K562 (cell line): ENCODE measurements around the gene NINJ1. TPM values are rescaled to one million over a fixed set of nuclear protein-coding genes. Genes with fewer than 3 reads are reported as not detected.

Experiments used
- ATAC-seq: fragments of 200-7000 bp; cut with Tn5 transposase; 3 replicates; pipeline ENCODE4 v1.9.1; 2020; ENCODE audit warnings: moderate library complexity
- BruUV-seq: library from RNA; stranded (reverse); fragments of 400-500 nt; replicated peaks from 2 replicates; lab custom pipeline; 2021; lab: Mats Ljungman, UMichigan
- CTCF ChIA-PET: fragments of 300-600 bp; formaldehyde crosslinking; extraction: SDS; loops from one replicate; lab custom pipeline; 2021; ENCODE audit warnings: low intra/inter-chr PET ratio; lab: Yijun Ruan, JAX
- POLR2A ChIA-PET: fragments of 300-600, 350-650 bp; sonication (Branson Sonifier 250); formaldehyde crosslinking; extraction: SDS; loops from one replicate; lab custom pipeline; 2021; ENCODE audit warnings: antibody characterized with exemption, inconsistent platforms; lab: Yijun Ruan, JAX
- DNase-seq, 4 experiments: peaks; one replicate each; pipeline versions ENCODE4 v3.0.0 to v3.0.0-alpha.2; 2011 to 2018; ENCODE audit warnings: low spot score in 3 of 4, mixed read lengths in 3 of 4; ENCODE audit errors: extremely low read depth in 1 of 4
- FAIRE-seq: peaks from 2 replicates; lab custom pipeline; 2011; peaks lifted over from hg19 to GRCh38; lab: Jason Lieb, UNC
- H2AFZ ChIP-seq: 2 replicates; pipeline ENCODE4 v1.6.0; 2011; ENCODE audit warnings: low read depth, low read length, control low read depth, inconsistent platforms
- H3K27ac ChIP-seq: fragments of 200-600 bp; 3 replicates; pipeline ENCODE4 v1.8.0; 2011; ENCODE audit warnings: low read depth, mild to moderate bottlenecking, control low read depth, inconsistent platforms, low read length, moderate library complexity, mixed read lengths; ENCODE audit errors: extremely low read depth
- H3K27me3 ChIP-seq, 2 experiments: fragments of 300-600 bp in 1 of 2; 2 replicates in 1 of 2; 3 replicates in 1 of 2; pipeline versions ENCODE4 v1.6.0 to v1.8.0; 2011; ENCODE audit warnings: inconsistent platforms in 2 of 2, low read length in 2 of 2, mild to moderate bottlenecking in 1 of 2, mixed read lengths in 1 of 2, moderate library complexity in 1 of 2; ENCODE audit not compliant: control insufficient read depth in 2 of 2, insufficient read depth in 2 of 2
- H3K36me3 ChIP-seq: fragments of 300-600 bp; 3 replicates; pipeline ENCODE4 v1.8.0; 2011; ENCODE audit warnings: mild to moderate bottlenecking, low read length, inconsistent platforms; ENCODE audit not compliant: control insufficient read depth, insufficient read depth
- H3K4me1 ChIP-seq, 2 experiments: fragments of 200-600 bp in 1 of 2; replicated peaks in 1 of 2; 2 replicates in 1 of 2; 3 replicates in 1 of 2; pipeline versions ENCODE4 v1.5.1 to v1.8.0; 2011; ENCODE audit warnings: inconsistent platforms in 2 of 2, low read length in 2 of 2, mild to moderate bottlenecking in 1 of 2, mixed read lengths in 1 of 2, moderate library complexity in 1 of 2; ENCODE audit not compliant: control insufficient read depth in 2 of 2, insufficient read depth in 2 of 2
- H3K4me2 ChIP-seq: 2 replicates; pipeline ENCODE4 v1.6.1; 2011; ENCODE audit warnings: low read length, control low read depth, inconsistent platforms, mixed read lengths; ENCODE audit not compliant: insufficient read depth
- H3K4me3 ChIP-seq: fragments of 200-600 bp; sonication (generic), shearing (Covaris generic); 2 replicates; pipeline ENCODE4 v1.5.1; 2016; ENCODE audit warnings: control low read depth, inconsistent platforms
- H3K79me2 ChIP-seq: fragments of 200-600 bp; 3 replicates; pipeline ENCODE4 v1.8.0; 2011; ENCODE audit warnings: low read length, inconsistent platforms; ENCODE audit not compliant: control insufficient read depth, insufficient read depth
- H3K9ac ChIP-seq, 2 experiments: 2 replicates each; pipeline versions ENCODE4 v1.6.0 to v1.6.1; 2011; ENCODE audit warnings: low read depth in 2 of 2, low read length in 2 of 2, control low read depth in 1 of 2, inconsistent platforms in 1 of 2, mild to moderate bottlenecking in 1 of 2, mixed read lengths in 1 of 2; ENCODE audit not compliant: insufficient read depth in 1 of 2
- H3K9me1 ChIP-seq: one replicate; pipeline ENCODE4 v1.6.0; 2011; ENCODE audit warnings: inconsistent platforms, mild to moderate bottlenecking, low read length, moderate library complexity; ENCODE audit not compliant: control insufficient read depth, insufficient read depth
- H3K9me3 ChIP-seq: replicated peaks from 2 replicates; pipeline ENCODE4 v1.5.1; 2011; ENCODE audit warnings: low read depth, low read length, inconsistent platforms; ENCODE audit not compliant: control insufficient read depth, insufficient read depth
- H4K20me1 ChIP-seq: replicated peaks from 2 replicates; pipeline ENCODE4 v1.6.1; 2011; ENCODE audit warnings: low read length, inconsistent platforms, mixed read lengths; ENCODE audit not compliant: control insufficient read depth, insufficient read depth
- PRPF4 ChIP-seq: fragments of 200-400 bp; formaldehyde crosslinking; IDR thresholded peaks from one replicate; pipeline ENCODE4 v1.6.1; 2017; ENCODE audit warnings: low read length, low read depth, mild to moderate bottlenecking; ENCODE audit not compliant: insufficient read depth, poor library complexity, severe bottlenecking
- ZNF134 ChIP-seq: fragments of 250-450 bp; sonication (Bioruptor Pico); conservative IDR thresholded peaks from 2 replicates; pipeline ENCODE4 v1.4.0; 2020
- WGBS: fragments of 100-300 bp; shearing (Covaris generic); methylation state at CpG from one replicate; pipeline ENCODE4 v1.1.6; 2016; ENCODE audit warnings: low coverage, mixed read lengths; ENCODE audit not compliant: insufficient coverage; ENCODE audit errors: missing lambda C conversion rate; 5-methylcytosine and 5-hydroxymethylcytosine counted together
- in situ Hi-C: fragments of 300-500 bp; cut with MboI; formaldehyde crosslinking; loops from 4 replicates; pipeline ENCODE4 v1.15.0; 2018; ENCODE audit warnings: inconsistent platforms, mixed read lengths
- intact Hi-C: fragments of 100-400 bp; cut with micrococcal nuclease; formaldehyde crosslinking; loops from 2 replicates; pipeline ENCODE4 v1.14.2; 2022
- polyA plus RNA-seq, 8 experiments: library from polyadenylated mRNA; depleted of rRNA in 4 of 8; stranded (reverse) in 5 of 8; unstranded in 3 of 8; fragments of >200 nt; fragmentation: Nextera tagmentation in 2 of 8; fragmentation: Illumina TruSeq in 1 of 8; extraction: Ambion mirVana in 2 of 8; extraction: Trizol in 1 of 8; gene quantifications; 2 replicates each; pipeline versions ENCODE4 v1.2.1 to v1.2.3, GENCODE V29; 2011 to 2014; ENCODE audit warnings: inconsistent platforms in 1 of 8, missing spikeins in 1 of 8
- total RNA-seq, 7 experiments: library from RNA; depleted of rRNA in 6 of 7; stranded (reverse); fragments of >200 nt in 6 of 7; fragmentation: Illumina TruSeq in 2 of 7; extraction: Trizol in 2 of 7; gene quantifications; 2 replicates each; pipeline versions ENCODE4 v1.2.1 to v1.2.3, GENCODE V29; 2011 to 2021; ENCODE audit warnings: low replicate concordance in 1 of 7
- TF ChIP-seq, protein P1 (sequence below): sonication (generic); formaldehyde crosslinking; IDR thresholded peaks from 2 replicates; pipeline ENCODE4 v1.9.0; 2022; ENCODE audit warnings: mild to moderate bottlenecking, missing genetic modification reagents
- TF ChIP-seq, protein P2 (sequence below): sonication (generic); formaldehyde crosslinking; IDR thresholded peaks from 2 replicates; pipeline ENCODE4 v1.5.0; 2020; ENCODE audit warnings: missing genetic modification reagents
- TF ChIP-seq, protein P3 (sequence below), 2 experiments: fragments of 450-650 bp; conservative IDR thresholded peaks; 2 replicates each; pipeline ENCODE4 v1.6.1; 2017; ENCODE audit warnings: mild to moderate bottlenecking in 2 of 2, moderate library complexity in 2 of 2
- TF ChIP-seq, protein P4 (sequence below): IDR thresholded peaks from 2 replicates; pipeline ENCODE4 v1.6.1; 2016; ENCODE audit warnings: missing genetic modification characterization, missing compliant biosample characterization

The NINJ1 gene
- total and polyA plus RNA-seq, 9 of the 15 experiments (the other 6 are each of a cell fraction or from before 2014, with no cell fraction given), result 0.13 to 8.4 (median 4.9) TPM

DNA sequence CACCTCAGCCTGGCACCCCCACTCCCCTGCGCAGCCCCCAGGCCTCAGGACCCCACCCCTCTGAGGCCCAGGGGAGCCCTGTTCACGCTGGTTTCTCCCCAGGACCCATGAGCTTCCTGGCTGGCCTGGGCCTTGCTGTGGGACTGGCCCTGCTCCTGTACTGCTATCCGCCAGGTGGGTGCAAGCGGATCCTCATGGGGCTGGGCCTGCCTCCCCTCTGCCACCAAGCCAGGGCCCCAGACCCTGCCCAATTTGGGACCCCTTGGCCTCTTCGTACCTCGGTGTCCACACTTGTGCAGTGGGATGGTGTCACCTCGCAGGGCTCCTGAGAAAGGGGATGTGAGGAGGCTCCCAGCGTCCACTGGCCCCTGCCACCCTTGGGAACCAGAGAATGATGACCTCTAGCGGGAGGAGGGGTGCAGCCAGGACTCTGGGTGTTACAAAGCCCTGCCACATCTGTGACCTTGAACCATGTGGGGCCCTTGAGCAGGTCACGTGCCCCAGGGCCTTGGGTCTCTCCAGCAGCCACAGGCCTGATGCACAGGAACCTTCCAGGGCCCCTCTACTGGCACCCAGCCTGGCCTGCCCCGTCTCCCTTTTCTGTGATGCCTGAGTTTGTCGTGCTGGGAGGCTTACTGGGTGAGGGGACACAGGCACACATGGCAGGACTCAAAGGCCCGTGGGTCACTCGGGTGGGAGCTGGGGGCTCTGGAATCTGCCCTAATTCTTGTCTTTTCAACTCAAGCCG lies 21.8 kb downstream of the NINJ1 start:
- CTCF ChIA-PET, result no interaction called here
- TF ChIP-seq, protein P1, sequence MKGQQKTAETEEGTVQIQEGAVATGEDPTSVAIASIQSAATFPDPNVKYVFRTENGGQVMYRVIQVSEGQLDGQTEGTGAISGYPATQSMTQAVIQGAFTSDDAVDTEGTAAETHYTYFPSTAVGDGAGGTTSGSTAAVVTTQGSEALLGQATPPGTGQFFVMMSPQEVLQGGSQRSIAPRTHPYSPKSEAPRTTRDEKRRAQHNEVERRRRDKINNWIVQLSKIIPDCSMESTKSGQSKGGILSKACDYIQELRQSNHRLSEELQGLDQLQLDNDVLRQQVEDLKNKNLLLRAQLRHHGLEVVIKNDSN, result 0 out of 2 replicates have a peak, but pooled peaks have one; percentile 30
- no peak for TF ChIP-seq PRPF4
- TF ChIP-seq, protein P2, sequence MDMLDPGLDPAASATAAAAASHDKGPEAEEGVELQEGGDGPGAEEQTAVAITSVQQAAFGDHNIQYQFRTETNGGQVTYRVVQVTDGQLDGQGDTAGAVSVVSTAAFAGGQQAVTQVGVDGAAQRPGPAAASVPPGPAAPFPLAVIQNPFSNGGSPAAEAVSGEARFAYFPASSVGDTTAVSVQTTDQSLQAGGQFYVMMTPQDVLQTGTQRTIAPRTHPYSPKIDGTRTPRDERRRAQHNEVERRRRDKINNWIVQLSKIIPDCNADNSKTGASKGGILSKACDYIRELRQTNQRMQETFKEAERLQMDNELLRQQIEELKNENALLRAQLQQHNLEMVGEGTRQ (CRISPR knock-in tag), result 0 out of 2 replicates have a peak, but pooled peaks have one; percentile 32
- TF ChIP-seq, protein P3, sequence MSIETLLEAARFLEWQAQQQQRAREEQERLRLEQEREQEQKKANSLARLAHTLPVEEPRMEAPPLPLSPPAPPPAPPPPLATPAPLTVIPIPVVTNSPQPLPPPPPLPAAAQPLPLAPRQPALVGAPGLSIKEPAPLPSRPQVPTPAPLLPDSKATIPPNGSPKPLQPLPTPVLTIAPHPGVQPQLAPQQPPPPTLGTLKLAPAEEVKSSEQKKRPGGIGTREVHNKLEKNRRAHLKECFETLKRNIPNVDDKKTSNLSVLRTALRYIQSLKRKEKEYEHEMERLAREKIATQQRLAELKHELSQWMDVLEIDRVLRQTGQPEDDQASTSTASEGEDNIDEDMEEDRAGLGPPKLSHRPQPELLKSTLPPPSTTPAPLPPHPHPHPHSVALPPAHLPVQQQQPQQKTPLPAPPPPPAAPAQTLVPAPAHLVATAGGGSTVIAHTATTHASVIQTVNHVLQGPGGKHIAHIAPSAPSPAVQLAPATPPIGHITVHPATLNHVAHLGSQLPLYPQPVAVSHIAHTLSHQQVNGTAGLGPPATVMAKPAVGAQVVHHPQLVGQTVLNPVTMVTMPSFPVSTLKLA (conservative IDR thresholded peaks at IDR 0.05), result no peak
- TF ChIP-seq, protein P4, sequence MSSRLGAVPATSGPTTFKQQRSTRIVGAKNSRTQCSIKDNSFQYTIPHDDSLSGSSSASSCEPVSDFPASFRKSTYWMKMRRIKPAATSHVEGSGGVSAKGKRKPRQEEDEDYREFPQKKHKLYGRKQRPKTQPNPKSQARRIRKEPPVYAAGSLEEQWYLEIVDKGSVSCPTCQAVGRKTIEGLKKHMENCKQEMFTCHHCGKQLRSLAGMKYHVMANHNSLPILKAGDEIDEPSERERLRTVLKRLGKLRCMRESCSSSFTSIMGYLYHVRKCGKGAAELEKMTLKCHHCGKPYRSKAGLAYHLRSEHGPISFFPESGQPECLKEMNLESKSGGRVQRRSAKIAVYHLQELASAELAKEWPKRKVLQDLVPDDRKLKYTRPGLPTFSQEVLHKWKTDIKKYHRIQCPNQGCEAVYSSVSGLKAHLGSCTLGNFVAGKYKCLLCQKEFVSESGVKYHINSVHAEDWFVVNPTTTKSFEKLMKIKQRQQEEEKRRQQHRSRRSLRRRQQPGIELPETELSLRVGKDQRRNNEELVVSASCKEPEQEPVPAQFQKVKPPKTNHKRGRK, result no peak
- TF ChIP-seq ZNF134, result no peak
- TF ChIP-seq, all 486 proteins: peak for 2
- Histone ChIP-seq H3K4me1 (peaks cover 48 to 69% of the 10 kb centered on the region in 2 experiments), H4K20me1 (no peaks in the 10 kb centered on the region), H3K36me3 (peaks cover 5% of the 10 kb centered on the region; the same call in 1 of the 3 replicates), H3K9me3 (no peaks in the 10 kb centered on the region), H3K9me1 (peaks cover 3% of the 10 kb centered on the region), H3K79me2 (no peaks in the 10 kb centered on the region), H3K4me2 (no peak overlapping the region), H3K9ac (peak overlapping the region in 1 of 2 experiments; percentile 65; a peak in 2 of 4 replicates), H3K27ac (peak overlapping the region; percentile 89; the same call in 2 of the 3 replicates), H3K27me3 (no peaks in the 10 kb centered on the region), H3K4me3 (no peak overlapping the region), H2AFZ (no peak overlapping the region)
- in situ Hi-C loops, result no loop called here
- FAIRE-seq, result no peak
- ATAC-seq, result no peak
- DNase-seq, result no peak
- POLR2A ChIA-PET, result interaction anchor here (0.9 to 1.1 kb wide), 3 partner anchors 18 to 28 kb away, joined by 3 read pairs; no protein-coding TSS in a partner anchor
- intact Hi-C loops, result no loop called here
- BruUV-seq, result no TSS peak
- WGBS, result 77% methylated on average over 14 of the region's 15 CpGs
